ENCODE data around the gene HS2ST1.

DNA sequence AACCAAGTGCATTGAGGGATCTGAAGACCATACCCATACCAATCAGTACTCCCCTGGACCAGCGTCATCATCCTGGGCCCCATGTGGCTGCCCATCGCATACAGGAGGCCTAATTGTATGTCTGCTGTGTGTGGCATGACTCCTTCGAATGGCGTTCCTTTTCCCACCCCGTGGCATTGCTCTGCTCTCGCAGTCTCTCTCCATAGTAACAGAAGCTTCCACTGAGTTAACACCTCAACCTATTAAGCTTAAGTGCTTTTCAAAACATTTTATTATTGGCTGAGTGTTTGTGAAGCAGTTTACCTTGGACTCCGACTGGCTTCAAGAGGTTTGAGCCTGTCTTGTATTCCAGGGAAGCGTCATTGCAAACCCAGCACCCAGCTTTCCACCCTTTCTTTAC lies 227.1 kb downstream of the HS2ST1 start:
- TF ChIP-seq, protein P1, sequence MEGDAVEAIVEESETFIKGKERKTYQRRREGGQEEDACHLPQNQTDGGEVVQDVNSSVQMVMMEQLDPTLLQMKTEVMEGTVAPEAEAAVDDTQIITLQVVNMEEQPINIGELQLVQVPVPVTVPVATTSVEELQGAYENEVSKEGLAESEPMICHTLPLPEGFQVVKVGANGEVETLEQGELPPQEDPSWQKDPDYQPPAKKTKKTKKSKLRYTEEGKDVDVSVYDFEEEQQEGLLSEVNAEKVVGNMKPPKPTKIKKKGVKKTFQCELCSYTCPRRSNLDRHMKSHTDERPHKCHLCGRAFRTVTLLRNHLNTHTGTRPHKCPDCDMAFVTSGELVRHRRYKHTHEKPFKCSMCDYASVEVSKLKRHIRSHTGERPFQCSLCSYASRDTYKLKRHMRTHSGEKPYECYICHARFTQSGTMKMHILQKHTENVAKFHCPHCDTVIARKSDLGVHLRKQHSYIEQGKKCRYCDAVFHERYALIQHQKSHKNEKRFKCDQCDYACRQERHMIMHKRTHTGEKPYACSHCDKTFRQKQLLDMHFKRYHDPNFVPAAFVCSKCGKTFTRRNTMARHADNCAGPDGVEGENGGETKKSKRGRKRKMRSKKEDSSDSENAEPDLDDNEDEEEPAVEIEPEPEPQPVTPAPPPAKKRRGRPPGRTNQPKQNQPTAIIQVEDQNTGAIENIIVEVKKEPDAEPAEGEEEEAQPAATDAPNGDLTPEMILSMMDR (conservative IDR thresholded peaks at IDR 0.05): no peak
- no peak for TF ChIP-seq EZH2 (IDR thresholded peaks at IDR 0.05; ENCODE audit: low read depth)

Measured in PC-9 (cell line).